ENCODE measurements around the gene BEGAIN. TPM values are rescaled to one million over a fixed set of nuclear protein-coding genes. Genes with fewer than 3 reads are reported as not detected.

The BEGAIN gene
- total and polyA plus RNA-seq, 2 donors from 2014 or later = 0.52 to 1.4 TPM

DNA sequence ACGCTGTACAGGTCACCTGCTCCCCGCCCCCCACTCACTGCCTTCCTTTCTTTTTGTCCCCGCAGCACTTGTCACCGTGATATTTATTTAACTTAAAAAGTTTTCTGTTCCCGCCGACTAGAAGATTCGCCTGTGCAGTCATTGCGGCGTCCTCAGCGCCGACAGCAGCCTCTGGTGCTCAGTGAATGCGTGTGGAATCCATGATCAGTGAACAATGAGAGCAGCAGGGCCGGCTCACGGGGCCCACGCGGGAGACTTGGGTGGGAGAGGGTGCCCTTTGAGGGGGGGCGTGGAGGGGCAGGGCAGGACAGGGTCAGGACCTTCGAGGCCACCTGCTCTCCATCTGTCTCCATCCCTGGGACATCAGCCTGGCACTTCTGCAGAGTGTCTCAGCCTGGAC is 24.5 kb downstream of the BEGAIN start:
- TF ChIP-seq, protein P1, sequence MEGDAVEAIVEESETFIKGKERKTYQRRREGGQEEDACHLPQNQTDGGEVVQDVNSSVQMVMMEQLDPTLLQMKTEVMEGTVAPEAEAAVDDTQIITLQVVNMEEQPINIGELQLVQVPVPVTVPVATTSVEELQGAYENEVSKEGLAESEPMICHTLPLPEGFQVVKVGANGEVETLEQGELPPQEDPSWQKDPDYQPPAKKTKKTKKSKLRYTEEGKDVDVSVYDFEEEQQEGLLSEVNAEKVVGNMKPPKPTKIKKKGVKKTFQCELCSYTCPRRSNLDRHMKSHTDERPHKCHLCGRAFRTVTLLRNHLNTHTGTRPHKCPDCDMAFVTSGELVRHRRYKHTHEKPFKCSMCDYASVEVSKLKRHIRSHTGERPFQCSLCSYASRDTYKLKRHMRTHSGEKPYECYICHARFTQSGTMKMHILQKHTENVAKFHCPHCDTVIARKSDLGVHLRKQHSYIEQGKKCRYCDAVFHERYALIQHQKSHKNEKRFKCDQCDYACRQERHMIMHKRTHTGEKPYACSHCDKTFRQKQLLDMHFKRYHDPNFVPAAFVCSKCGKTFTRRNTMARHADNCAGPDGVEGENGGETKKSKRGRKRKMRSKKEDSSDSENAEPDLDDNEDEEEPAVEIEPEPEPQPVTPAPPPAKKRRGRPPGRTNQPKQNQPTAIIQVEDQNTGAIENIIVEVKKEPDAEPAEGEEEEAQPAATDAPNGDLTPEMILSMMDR (IDR thresholded peaks at IDR 0.05; ENCODE audit: borderline replicate concordance, extremely low read depth, insufficient read depth) = no peak
- H3K4me3 ChIP-seq (ENCODE audit: low read length in 3 of 3) = no peak overlapping the region
- DNase-seq (no peak), FAIRE-seq (no peak)
- H3K27ac ChIP-seq (ENCODE audit: low read depth in 2 of 2, low read length in 2 of 2) = no peak overlapping the region
- H3K9ac ChIP-seq (ENCODE audit: low read length in 3 of 3) = no peak overlapping the region
- no peaks in the 10 kb centered on the region for H3K27me3 ChIP-seq (ENCODE audit: control insufficient read depth, insufficient read depth, low read length)
- no peaks in the 10 kb centered on the region for H3K36me3 ChIP-seq (ENCODE audit: control insufficient read depth in 2 of 3, insufficient read depth in 3 of 3, low read length in 3 of 3)
- no peaks in the 10 kb centered on the region for H3K4me1 ChIP-seq (ENCODE audit: control insufficient read depth in 2 of 3, insufficient read depth in 2 of 3, low read depth in 1 of 3, low read length in 3 of 3)
- intact Hi-C loops (cut with DNase I) = no loop called here
- H3K9me3 ChIP-seq (ENCODE audit: control insufficient read depth in 2 of 3, insufficient read depth in 1 of 3, low read length in 3 of 3) = no peaks in the 10 kb centered on the region

DNA sequence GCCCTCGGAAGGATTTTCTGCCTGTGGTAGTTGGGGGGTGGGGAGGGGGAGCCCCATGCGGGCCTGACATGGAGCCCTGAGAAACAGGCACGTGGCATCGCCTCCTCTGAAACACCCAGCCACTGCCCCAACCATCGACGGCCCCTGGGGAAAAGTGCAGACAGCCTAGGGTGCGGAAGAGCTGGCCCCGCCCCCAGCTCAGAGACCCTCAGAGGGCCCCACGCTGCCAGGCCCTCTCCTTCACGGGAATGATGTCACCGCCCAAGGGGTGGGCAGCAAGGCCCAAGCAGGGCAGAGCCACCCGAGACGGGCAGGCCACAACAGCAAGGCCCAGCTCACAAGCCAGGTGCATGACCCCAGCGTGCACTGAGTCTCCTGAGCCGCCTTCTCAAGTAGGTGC is 26.2 kb downstream of the BEGAIN start:
- H3K27me3 ChIP-seq (ENCODE audit: control insufficient read depth, insufficient read depth, low read length) = no peaks in the 10 kb centered on the region
- H3K27ac ChIP-seq (ENCODE audit: low read depth in 2 of 2, low read length in 2 of 2) = no peak overlapping the region
- intact Hi-C loops (cut with DNase I) = no loop called here
- no peak for FAIRE-seq
- no peaks in the 10 kb centered on the region for H3K4me1 ChIP-seq (ENCODE audit: control insufficient read depth in 2 of 3, insufficient read depth in 2 of 3, low read depth in 1 of 3, low read length in 3 of 3)
- TF ChIP-seq, protein P1 (IDR thresholded peaks at IDR 0.05; ENCODE audit: borderline replicate concordance, extremely low read depth, insufficient read depth) = no peak
- no peak overlapping the region for H3K9ac ChIP-seq (ENCODE audit: low read length in 3 of 3)
- H3K4me3 ChIP-seq (ENCODE audit: low read length in 3 of 3) = no peak overlapping the region
- no peaks in the 10 kb centered on the region for H3K36me3 ChIP-seq (ENCODE audit: control insufficient read depth in 2 of 3, insufficient read depth in 3 of 3, low read length in 3 of 3)
- no peak for DNase-seq
- no peaks in the 10 kb centered on the region for H3K9me3 ChIP-seq (ENCODE audit: control insufficient read depth in 2 of 3, insufficient read depth in 1 of 3, low read length in 3 of 3)

DNA sequence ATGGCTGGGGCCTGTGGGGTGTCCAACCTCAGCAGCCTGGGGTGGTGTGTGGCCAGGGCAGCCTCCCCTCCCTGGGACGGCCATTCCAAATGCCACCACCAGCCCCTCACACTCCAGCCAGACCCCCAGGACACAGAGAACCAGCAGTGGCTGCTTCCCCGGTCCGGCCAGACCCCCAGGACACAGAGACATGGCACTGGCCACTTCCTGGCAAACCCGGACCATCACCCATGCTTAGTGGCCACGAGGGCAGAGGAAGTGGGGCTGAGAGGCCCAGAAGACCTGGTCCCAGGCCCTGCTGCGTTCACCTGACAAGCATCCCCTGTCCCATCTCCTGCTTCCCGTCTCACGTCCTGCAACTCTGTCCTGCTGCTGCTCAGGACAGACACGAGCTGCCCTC is 26.7 kb downstream of the BEGAIN start:
- Histone ChIP-seq H3K27me3 (ENCODE audit: control insufficient read depth, insufficient read depth, low read length) (no peaks in the 10 kb centered on the region), H3K9me3 (ENCODE audit: control insufficient read depth in 2 of 3, insufficient read depth in 1 of 3, low read length in 3 of 3) (no peaks in the 10 kb centered on the region), H3K9ac (ENCODE audit: low read length in 3 of 3) (no peak overlapping the region), H3K4me1 (ENCODE audit: control insufficient read depth in 2 of 3, insufficient read depth in 2 of 3, low read depth in 1 of 3, low read length in 3 of 3) (no peaks in the 10 kb centered on the region), H3K27ac (ENCODE audit: low read depth in 2 of 2, low read length in 2 of 2) (no peak overlapping the region), H3K4me3 (ENCODE audit: low read length in 3 of 3) (no peak overlapping the region), H3K36me3 (ENCODE audit: control insufficient read depth in 2 of 3, insufficient read depth in 3 of 3, low read length in 3 of 3) (no peaks in the 10 kb centered on the region)
- TF ChIP-seq, protein P1 (IDR thresholded peaks at IDR 0.05; ENCODE audit: borderline replicate concordance, extremely low read depth, insufficient read depth) = no peak
- intact Hi-C loops (cut with DNase I) = no loop called here
- FAIRE-seq (no peak), DNase-seq (no peak)

DNA sequence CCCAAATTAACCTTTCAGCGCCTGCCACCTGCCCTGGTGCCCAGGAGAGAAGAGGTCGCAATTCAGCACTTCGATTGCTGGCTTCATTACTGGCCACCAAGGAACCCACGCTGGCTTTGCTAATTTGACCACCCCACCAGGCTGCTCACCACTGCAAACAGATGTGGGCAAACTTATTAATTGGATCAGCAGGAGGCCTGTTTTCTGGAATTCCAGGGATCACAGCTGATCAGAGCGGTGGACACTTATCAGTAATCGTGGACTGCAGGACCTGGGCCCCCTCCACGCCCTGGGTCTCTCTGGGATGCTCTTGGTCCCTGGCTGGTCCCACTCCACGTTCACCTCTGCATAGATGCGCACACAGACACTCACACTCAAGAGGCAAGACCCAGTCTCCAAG is 27.8 kb downstream of the BEGAIN start:
- Histone ChIP-seq H3K4me3 (ENCODE audit: low read length in 3 of 3) (no peak overlapping the region), H3K36me3 (ENCODE audit: control insufficient read depth in 2 of 3, insufficient read depth in 3 of 3, low read length in 3 of 3) (no peaks in the 10 kb centered on the region), H3K27ac (ENCODE audit: low read depth in 2 of 2, low read length in 2 of 2) (no peak overlapping the region), H3K27me3 (ENCODE audit: control insufficient read depth, insufficient read depth, low read length) (no peaks in the 10 kb centered on the region), H3K4me1 (ENCODE audit: control insufficient read depth in 2 of 3, insufficient read depth in 2 of 3, low read depth in 1 of 3, low read length in 3 of 3) (no peaks in the 10 kb centered on the region), H3K9me3 (ENCODE audit: control insufficient read depth in 2 of 3, insufficient read depth in 1 of 3, low read length in 3 of 3) (no peaks in the 10 kb centered on the region), H3K9ac (ENCODE audit: low read length in 3 of 3) (no peak overlapping the region)
- no peak for FAIRE-seq
- TF ChIP-seq, protein P1 (IDR thresholded peaks at IDR 0.05; ENCODE audit: borderline replicate concordance, extremely low read depth, insufficient read depth) = no peak
- DNase-seq = no peak
- intact Hi-C loops (cut with DNase I) = no loop called here

Measured in kidney (tissue), 14 donors.